Upper lobe of left lung (tissue), 6 donors: ENCODE results near the gene HSPBP1. TPM values are rescaled to one million over a fixed set of nuclear protein-coding genes. Genes with fewer than 3 reads are reported as not detected.

ENCODE experiments used
- ATAC-seq, 2 donors: fragments of 200-7000 bp; cut with Tn5 transposase; one replicate each; pipeline ENCODE4 v1.9.1; 2022; ENCODE audit warnings: mild to moderate bottlenecking in 2 of 2, moderate library complexity in 2 of 2; ENCODE audit not compliant: low FRiP score in 2 of 2
- DNase-seq, 2 donors: peaks; one replicate each; pipeline ENCODE4 v3.0.0-alpha.2; 2019 to 2020
- H3K27ac ChIP-seq, 4 donors: fragments of 200-600 bp; sonication (generic); one replicate each; pipeline ENCODE4 v1.5.1; 2016 to 2019
- H3K27me3 ChIP-seq, 4 donors: fragments of 200-600 bp; sonication (generic); one replicate each; pipeline ENCODE4 v1.5.1; 2017 to 2019
- H3K36me3 ChIP-seq, 4 donors: fragments of 200-600 bp; sonication (generic); one replicate each; pipeline ENCODE4 v1.5.1; 2016 to 2019
- H3K4me1 ChIP-seq, 4 donors: fragments of 200-600 bp; sonication (generic); one replicate each; pipeline ENCODE4 v1.5.1; 2018 to 2019
- H3K4me3 ChIP-seq, 4 donors: fragments of 200-600 bp; sonication (generic); one replicate each; pipeline ENCODE4 v1.5.1; 2017 to 2019; ENCODE audit warnings: mild to moderate bottlenecking in 2 of 4, moderate library complexity in 1 of 4
- H3K9me3 ChIP-seq, 4 donors: fragments of 200-600 bp; sonication (generic); one replicate each; pipeline ENCODE4 v1.5.1; 2018 to 2019
- EP300 ChIP-seq, 4 donors: sonication (generic); formaldehyde crosslinking; IDR thresholded peaks; one replicate each; pipeline ENCODE4 v1.5.1; 2017; ENCODE audit warnings: antibody characterized with exemption in 4 of 4, control low read depth in 2 of 4
- POLR2A ChIP-seq, 4 donors: fragments of 450-650 bp; IDR thresholded peaks; one replicate each; pipeline ENCODE4 v1.5.1; 2016 to 2017; ENCODE audit warnings: antibody characterized with exemption in 4 of 4, mild to moderate bottlenecking in 2 of 4
- POLR2AphosphoS5 ChIP-seq, 2 donors: sonication (generic); formaldehyde crosslinking; IDR thresholded peaks; one replicate each; pipeline ENCODE4 v1.5.1; 2017; ENCODE audit warnings: antibody characterized with exemption in 2 of 2
- WGBS, 2 donors: methylation state at CpG; one replicate each; pipeline ENCODE4 v1.1.5; 2017 to 2018; 5-methylcytosine and 5-hydroxymethylcytosine counted together
- total RNA-seq, 6 donors: library from RNA; depleted of rRNA in 4 of 6; stranded (reverse); fragments of >200 nt in 4 of 6; gene quantifications; one replicate each; pipeline versions ENCODE4 v1.1.0 to v1.2.1, GENCODE V29; 2016 to 2021
- TF ChIP-seq, protein P1 (sequence below), 6 experiments: fragments of 450-650 bp in 4 of 6; fragments of 200-600 bp in 2 of 6; sonication (generic) in 2 of 6; IDR thresholded peaks; one replicate each; pipeline ENCODE4 v1.5.1; 2016 to 2019; ENCODE audit warnings: antibody characterized with exemption in 6 of 6
- donor health status: DM: no; HTN: no; CAD: no; lungs with moderate emphysema.
- donor health status: DM: no; HTN: yes; CAD: no; lungs with severe emphysema.

HSPBP1 gene
- total RNA-seq, 6 donors from 2014 or later = 21.0 to 34.6 (median 30.1) TPM

- no peak overlapping the region for H3K4me3 ChIP-seq
- no peak overlapping the region for H3K27ac ChIP-seq
- H3K36me3 ChIP-seq = peaks cover 27 to 69% (median 67%) of the 10 kb centered on the region in 4 donors
- no peaks in the 10 kb centered on the region for H3K27me3 ChIP-seq
- no peaks in the 10 kb centered on the region for H3K9me3 ChIP-seq
- peak in 1 of 2 donors; percentile 59 for DNase-seq
- no peak for ATAC-seq
- TF ChIP-seq, protein P1, sequence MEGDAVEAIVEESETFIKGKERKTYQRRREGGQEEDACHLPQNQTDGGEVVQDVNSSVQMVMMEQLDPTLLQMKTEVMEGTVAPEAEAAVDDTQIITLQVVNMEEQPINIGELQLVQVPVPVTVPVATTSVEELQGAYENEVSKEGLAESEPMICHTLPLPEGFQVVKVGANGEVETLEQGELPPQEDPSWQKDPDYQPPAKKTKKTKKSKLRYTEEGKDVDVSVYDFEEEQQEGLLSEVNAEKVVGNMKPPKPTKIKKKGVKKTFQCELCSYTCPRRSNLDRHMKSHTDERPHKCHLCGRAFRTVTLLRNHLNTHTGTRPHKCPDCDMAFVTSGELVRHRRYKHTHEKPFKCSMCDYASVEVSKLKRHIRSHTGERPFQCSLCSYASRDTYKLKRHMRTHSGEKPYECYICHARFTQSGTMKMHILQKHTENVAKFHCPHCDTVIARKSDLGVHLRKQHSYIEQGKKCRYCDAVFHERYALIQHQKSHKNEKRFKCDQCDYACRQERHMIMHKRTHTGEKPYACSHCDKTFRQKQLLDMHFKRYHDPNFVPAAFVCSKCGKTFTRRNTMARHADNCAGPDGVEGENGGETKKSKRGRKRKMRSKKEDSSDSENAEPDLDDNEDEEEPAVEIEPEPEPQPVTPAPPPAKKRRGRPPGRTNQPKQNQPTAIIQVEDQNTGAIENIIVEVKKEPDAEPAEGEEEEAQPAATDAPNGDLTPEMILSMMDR (IDR thresholded peaks at IDR 0.05) = no peak
- TF ChIP-seq POLR2A (IDR thresholded peaks at IDR 0.05) (no peak), EP300 (IDR thresholded peaks at IDR 0.05) (no peak), POLR2AphosphoS5 (IDR thresholded peaks at IDR 0.05) (no peak)
- WGBS, 2 donors = 88 to 95% methylated on average over 3 to 12 of the region's 23 CpGs
- peaks cover 0 to 33% (median 15%) of the 10 kb centered on the region in 4 donors for H3K4me1 ChIP-seq
Measured at GRCh38 chr19:55245236-55245904, 34.5 kb downstream of the HSPBP1 start.

DNA sequence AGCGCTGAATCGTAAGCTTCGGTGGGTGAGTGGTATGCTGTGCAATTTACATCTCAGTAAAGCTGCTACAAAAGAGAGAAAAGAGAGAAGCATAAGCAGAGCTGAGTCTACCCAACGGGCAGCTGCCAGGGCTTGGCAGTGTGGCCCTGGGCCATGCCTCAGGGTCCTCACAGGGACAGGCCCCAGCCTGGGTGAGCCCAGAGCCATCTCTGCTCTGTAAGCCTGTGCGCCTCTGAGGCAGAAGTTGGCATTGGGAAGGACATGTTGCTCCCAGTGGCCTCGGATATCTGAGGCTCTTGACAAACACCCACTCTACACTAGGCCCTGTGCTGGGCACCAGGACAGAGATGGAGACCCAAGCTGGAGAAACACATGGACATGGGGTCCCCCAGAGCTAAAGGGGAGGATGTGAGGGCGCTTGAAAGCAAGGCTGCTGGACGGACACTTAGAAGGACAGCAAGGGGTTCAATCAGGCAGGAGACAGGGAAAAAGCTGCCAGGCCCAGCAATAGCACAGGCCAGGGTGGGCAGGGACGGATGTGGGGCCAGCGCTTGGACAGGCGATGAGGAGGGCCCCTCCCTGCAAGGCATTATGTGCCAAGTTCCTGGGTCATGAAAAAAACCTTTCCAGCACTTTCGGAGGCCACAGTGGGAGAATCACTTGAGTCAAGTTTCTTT lies 35.8 kb downstream of the HSPBP1 start:
- H3K4me1 ChIP-seq = peaks cover 0 to 24% (median 12%) of the 10 kb centered on the region in 4 donors
- ATAC-seq = no peak

DNA sequence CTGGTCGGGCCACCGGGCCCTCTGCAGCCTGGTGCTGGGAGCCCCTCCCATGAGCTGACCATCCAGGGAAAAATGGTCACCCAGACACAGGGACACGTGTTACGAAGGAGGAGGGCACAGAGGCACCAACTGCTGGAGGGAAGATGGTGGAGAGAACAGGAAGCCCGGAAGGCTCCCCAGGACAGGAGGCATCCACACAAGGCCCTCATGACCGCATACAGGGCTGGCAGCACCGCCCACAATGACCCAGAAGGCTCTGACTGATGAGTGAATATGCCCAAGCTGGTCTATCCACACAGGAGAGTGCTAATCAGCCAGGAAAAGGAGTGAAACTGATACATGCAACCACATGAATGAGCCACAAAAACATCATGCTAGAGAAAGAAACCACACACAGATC lies 37.4 kb downstream of the HSPBP1 start:
- no peaks in the 10 kb centered on the region for H3K9me3 ChIP-seq
- no peak for DNase-seq
- H3K27ac ChIP-seq = no peak overlapping the region
- peaks cover 0 to 8% (median 3%) of the 10 kb centered on the region in 4 donors for H3K4me1 ChIP-seq
- no peak for ATAC-seq
- H3K4me3 ChIP-seq = no peak overlapping the region
- no peaks in the 10 kb centered on the region for H3K27me3 ChIP-seq
- TF ChIP-seq POLR2A (IDR thresholded peaks at IDR 0.05) (no peak), POLR2AphosphoS5 (IDR thresholded peaks at IDR 0.05) (no peak), EP300 (IDR thresholded peaks at IDR 0.05) (no peak)
- TF ChIP-seq, protein P1 (IDR thresholded peaks at IDR 0.05) = no peak
- WGBS, 2 donors = 90 to 93% methylated on average over 7 of the region's 7 CpGs
- peaks cover 42 to 97% (median 96%) of the 10 kb centered on the region in 4 donors for H3K36me3 ChIP-seq

More for the DNA sequence above, 35.8 kb downstream of the HSPBP1 start:
- DNase-seq = peak in 1 of 2 donors; percentile 39
- Histone ChIP-seq H3K36me3 (peaks cover 38 to 81% (median 79%) of the 10 kb centered on the region in 4 donors), H3K27me3 (no peaks in the 10 kb centered on the region), H3K4me3 (no peak overlapping the region), H3K27ac (no peak overlapping the region), H3K9me3 (no peaks in the 10 kb centered on the region)
- TF ChIP-seq, protein P1 (IDR thresholded peaks at IDR 0.05) = no peak
- TF ChIP-seq EP300 (IDR thresholded peaks at IDR 0.05) (no peak), POLR2A (IDR thresholded peaks at IDR 0.05) (no peak), POLR2AphosphoS5 (IDR thresholded peaks at IDR 0.05) (no peak)
- 92% methylated on average over 11 to 12 of the region's 12 CpGs for WGBS, 2 donors

- no peaks in the 10 kb centered on the region for H3K27me3 ChIP-seq
- WGBS, 2 donors = 84 to 94% methylated on average over 3 to 16 of the region's 16 CpGs
- no peak overlapping the region for H3K4me3 ChIP-seq
- no peak for ATAC-seq
- H3K4me1 ChIP-seq = peaks cover 0 to 3% (median 0%) of the 10 kb centered on the region in 4 donors
- H3K36me3 ChIP-seq = peaks cover 47 to 100% (median 98%) of the 10 kb centered on the region in 4 donors
- no peak overlapping the region for H3K27ac ChIP-seq
- peak in 1 of 2 donors; percentile 46 for DNase-seq
- TF ChIP-seq, protein P1 (IDR thresholded peaks at IDR 0.05) = no peak
- no peak for TF ChIP-seq EP300 (IDR thresholded peaks at IDR 0.05)
- no peak for TF ChIP-seq POLR2A (IDR thresholded peaks at IDR 0.05)
- no peak for TF ChIP-seq POLR2AphosphoS5 (IDR thresholded peaks at IDR 0.05)
- no peaks in the 10 kb centered on the region for H3K9me3 ChIP-seq
Measured at GRCh38 chr19:55241935-55242464, 37.9 kb downstream of the HSPBP1 start.
